NT2/D1 (cell line): ENCODE measurements around the gene NDST1.

Source experiments
- SUZ12 ChIP-seq: IDR thresholded peaks from 2 replicates; pipeline ENCODE4 v1.6.1; 2011; ENCODE audit not compliant: insufficient read length, insufficient read depth; ENCODE audit errors: extremely low read depth
- YY1 ChIP-seq: IDR thresholded peaks from 2 replicates; pipeline ENCODE4 v1.6.1; 2011; ENCODE audit not compliant: insufficient read length, insufficient read depth
- ZNF274 ChIP-seq: IDR thresholded peaks from 2 replicates; pipeline ENCODE4 v1.6.1; 2011; ENCODE audit warnings: mild to moderate bottlenecking, low read depth, low read length

GRCh38 chr5:150502106-150502505, 5.8 kb upstream of the NDST1 start:
- no peak for TF ChIP-seq YY1
- TF ChIP-seq ZNF274 = no peak
- no peak for TF ChIP-seq SUZ12
